ENCODE results near the gene MPV17L2.
A peak's percentile ranks its signal among the peaks of the same experiment; 100 is the strongest.

Gene MPV17L2

GRCh38 chr19:18214779-18215433, 21.9 kb downstream of the MPV17L2 start:
- no peak for DNase-seq (ENCODE audit: low read depth in 1 of 2, low spot score in 1 of 2)

- DNase-seq (ENCODE audit: low read depth in 1 of 2, low spot score in 1 of 2), result no peak
Observed at GRCh38 chr19:18216789-18217188, 23.8 kb downstream of the MPV17L2 start.

GRCh38 chr19:18218159-18218558, 25.1 kb downstream of the MPV17L2 start:
- DNase-seq (ENCODE audit: low read depth in 1 of 2, low spot score in 1 of 2), result no peak

GRCh38 chr19:18218600-18218999, 25.6 kb downstream of the MPV17L2 start:
- DNase-seq (ENCODE audit: low read depth in 1 of 2, low spot score in 1 of 2), result no peak

- no peak for DNase-seq (ENCODE audit: low read depth in 1 of 2, low spot score in 1 of 2)
Observed at GRCh38 chr19:18219911-18220631, 27.1 kb downstream of the MPV17L2 start.

GRCh38 chr19:18220632-18221275, 27.7 kb downstream of the MPV17L2 start:
- DNase-seq (ENCODE audit: low read depth in 1 of 2, low spot score in 1 of 2), result no peak

GRCh38 chr19:18221815-18222725, 29.1 kb downstream of the MPV17L2 start:
- DNase-seq (ENCODE audit: low read depth in 1 of 2, low spot score in 1 of 2), result no peak

- no peak for DNase-seq (ENCODE audit: low read depth in 1 of 2, low spot score in 1 of 2)
Observed at GRCh38 chr19:18223860-18224524, 31.0 kb downstream of the MPV17L2 start.

- DNase-seq (ENCODE audit: low read depth in 1 of 2, low spot score in 1 of 2), result peak; percentile 62 to 80
Observed at GRCh38 chr19:18224525-18225354, 31.7 kb downstream of the MPV17L2 start.

- no peak for DNase-seq (ENCODE audit: low read depth in 1 of 2, low spot score in 1 of 2)
Observed at GRCh38 chr19:18225355-18225701, 32.3 kb downstream of the MPV17L2 start.

- DNase-seq (ENCODE audit: low read depth in 1 of 2, low spot score in 1 of 2), result no peak
Observed at GRCh38 chr19:18225702-18226468, 32.9 kb downstream of the MPV17L2 start, which contains the start of gene PDE4C. TSS of gene PDE4C (minus strand) at chr19:18226438. CDS start at chr19:18226415, 23 bp downstream.

- DNase-seq (ENCODE audit: low read depth in 1 of 2, low spot score in 1 of 2), result no peak
Observed at GRCh38 chr19:18226956-18227780, 34.1 kb downstream of the MPV17L2 start.

GRCh38 chr19:18227781-18228271, 34.8 kb downstream of the MPV17L2 start:
- DNase-seq (ENCODE audit: low read depth in 1 of 2, low spot score in 1 of 2), result no peak

GRCh38 chr19:18229474-18229873, 36.5 kb downstream of the MPV17L2 start:
- DNase-seq (ENCODE audit: low read depth in 1 of 2, low spot score in 1 of 2), result no peak

GRCh38 chr19:18229915-18230314, 36.9 kb downstream of the MPV17L2 start:
- no peak for DNase-seq (ENCODE audit: low read depth in 1 of 2, low spot score in 1 of 2)

- no peak for DNase-seq (ENCODE audit: low read depth in 1 of 2, low spot score in 1 of 2)
Observed at GRCh38 chr19:18230941-18231734, 38.1 kb downstream of the MPV17L2 start.

- no peak for DNase-seq (ENCODE audit: low read depth in 1 of 2, low spot score in 1 of 2)
Observed at GRCh38 chr19:18231775-18232174, 38.8 kb downstream of the MPV17L2 start.
